ENCODE measurements around the gene CNPY2. TPM values are rescaled to one million over a fixed set of nuclear protein-coding genes. Genes with fewer than 3 reads are reported as not detected.

Gene CNPY2
- total RNA-seq, result 10 to 100 TPM; 63.7 to 93.7 (median 76.5) TPM
- long read RNA-seq, transcript CNPY2-201 (6 exons, 1,214 nt), result major isoform, 36 of 38 reads
- long read RNA-seq, partial matches to known transcripts, result 0 of 38 reads
- long read RNA-seq, other reads (novel, unspliced or antisense), result 0 of 38 reads

GRCh38 chr12:56315622-56316473, at the start of gene CNPY2:
CNPY2 (minus strand) TSS chr12:56315988; CDS start chr12:56315217, 771 bp downstream.
- H3K36me3 ChIP-seq, result peaks cover 0 to 42% (median 18%) of the 10 kb centered on the region in 4 donors
- 1% methylated on average over 11 of the region's 62 CpGs for WGBS (ENCODE audit: insufficient coverage, low coverage, low lambda C conversion rate, missing lambda C conversion rate)

GRCh38 chr12:56362130-56363059, 46.6 kb upstream of the CNPY2 start, which contains the start of gene APOF:
APOF (minus strand) TSS chr12:56362857; CDS start chr12:56362745, 112 bp downstream.
- no peaks in the 10 kb centered on the region for H3K27me3 ChIP-seq
- peaks cover 0 to 49% (median 17%) of the 10 kb centered on the region in 4 donors for H3K4me1 ChIP-seq
- 28% methylated on average over 10 of the region's 10 CpGs for WGBS (ENCODE audit: insufficient coverage, low coverage, low lambda C conversion rate, missing lambda C conversion rate)
- TF ChIP-seq POLR2A (IDR thresholded peaks at IDR 0.05), result peak; percentile 95
- TF ChIP-seq CTCF (IDR thresholded peaks at IDR 0.05), result no peak
- peak within 1 kb of the TSS; percentile 55 to 74 (median 65) for H3K4me3 ChIP-seq
- H3K9me3 ChIP-seq, result no peaks in the 10 kb centered on the region
- no peaks in the 10 kb centered on the region for H3K36me3 ChIP-seq
- intact Hi-C loops (cut with DNase I), result no loop called here
- H3K27ac ChIP-seq, result peak within 1 kb of the TSS; percentile 94 to 97 (median 95)
- DNase-seq (peak in 1 of 3 donors; percentile 62), ATAC-seq (peak; percentile 33 to 54 (median 36))

More at GRCh38 chr12:56315622-56316473, at the start of gene CNPY2:
- DNase-seq (peak; percentile 97 to 98 (median 98)), ATAC-seq (peak; percentile 90 to 95 (median 93))
- Histone ChIP-seq H3K27ac (peak within 1 kb of the TSS; percentile 72 to 92 (median 87)), H3K27me3 (no peaks in the 10 kb centered on the region), H3K9me3 (no peaks in the 10 kb centered on the region), H3K4me3 (peak within 1 kb of the TSS; percentile 74 to 90 (median 90)), H3K4me1 (peaks cover 0 to 13% (median 5%) of the 10 kb centered on the region in 4 donors)
- TF ChIP-seq POLR2A (IDR thresholded peaks at IDR 0.05), result peak; percentile 86
- peak; percentile 5 to 28 (median 12) for TF ChIP-seq CTCF (IDR thresholded peaks at IDR 0.05)
- intact Hi-C loops (cut with DNase I), result no loop called here

- DNase-seq (peak in 2 of 3 donors; percentile 43 to 67), ATAC-seq (peak in 2 of 4 donors; percentile 4 to 9)
- Histone ChIP-seq H3K27ac (peak overlapping the region; percentile 94 to 97 (median 95)), H3K4me3 (peak overlapping the region; percentile 55 to 74 (median 65)), H3K9me3 (no peaks in the 10 kb centered on the region), H3K4me1 (peaks cover 0 to 51% (median 17%) of the 10 kb centered on the region in 4 donors), H3K27me3 (no peaks in the 10 kb centered on the region), H3K36me3 (peaks cover 0 to 2% (median 0%) of the 10 kb centered on the region in 4 donors)
- WGBS (ENCODE audit: insufficient coverage, low coverage, low lambda C conversion rate, missing lambda C conversion rate), result 38% methylated on average over 3 of the region's 8 CpGs
- intact Hi-C loops (cut with DNase I), result no loop called here
- no peak for TF ChIP-seq CTCF (IDR thresholded peaks at IDR 0.05)
- no peak for TF ChIP-seq POLR2A (IDR thresholded peaks at IDR 0.05)
Measured at GRCh38 chr12:56361487-56362129, 45.8 kb upstream of the CNPY2 start.
